Panc1 (cell line): ENCODE results near the gene MAPT.

ENCODE experiments used
- CTCF ChIP-seq: fragments of 450-650 bp; IDR thresholded peaks from 2 replicates; pipeline ENCODE4 v1.5.1; 2017; ENCODE audit warnings: mild to moderate bottlenecking
- REST ChIP-seq, 2 experiments: IDR thresholded peaks; 2 replicates each; pipeline ENCODE4 v1.6.1; 2011 to 2012; ENCODE audit warnings: low read depth in 2 of 2, control low read depth in 1 of 2, low read length in 1 of 2, mild to moderate bottlenecking in 1 of 2, moderate library complexity in 1 of 2; ENCODE audit not compliant: insufficient read depth in 1 of 2

GRCh38 chr17:45846646-45847045 is 47.7 kb upstream of the MAPT start:
- TF ChIP-seq REST (IDR thresholded peaks at IDR 0.05; ENCODE audit: insufficient read depth in 1 of 2, low read depth in 2 of 2, low read length in 1 of 2) (no peak), CTCF (no peak)
